Endometrium (tissue), 2 donors: ENCODE measurements around the gene PAK1IP1.
A peak's percentile ranks its signal among the peaks of the same experiment; 100 is the strongest.
"Not testable (repeated sequence)": the region's sequence is repeated elsewhere in the genome, so short reads cannot be mapped to it uniquely, and the experiment has no call there.

Source experiments
- FAIRE-seq: peaks from 2 replicates; lab custom pipeline; 2012; peaks lifted over from hg19 to GRCh38; lab: Jason Lieb, UNC
- donor health status: control.
- donor health status: control.

PAK1IP1 gene

DNA sequence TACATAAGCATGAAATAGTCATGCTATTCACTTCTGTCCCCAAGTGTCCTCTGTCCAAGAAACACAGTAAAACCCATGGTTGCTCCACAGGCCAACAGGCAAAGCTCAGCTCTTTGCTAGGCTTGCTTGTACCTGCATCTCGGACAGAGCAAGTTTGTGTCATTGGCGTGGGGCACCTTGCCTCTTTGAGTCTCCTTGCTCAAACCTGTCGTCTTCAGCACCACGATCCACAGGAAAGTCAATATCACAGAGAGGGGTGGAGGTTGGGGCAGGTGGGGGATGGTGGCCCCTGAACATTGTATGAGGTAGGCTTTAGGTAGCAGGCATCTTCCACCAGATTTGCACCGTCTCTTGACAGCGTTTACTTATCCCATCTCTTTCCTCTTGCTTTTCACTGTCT is 48.7 kb downstream of the PAK1IP1 start:
- no peak for FAIRE-seq

GRCh38 chr6:10745116-10745515 is 50.3 kb downstream of the PAK1IP1 start:
- FAIRE-seq, result no peak

DNA sequence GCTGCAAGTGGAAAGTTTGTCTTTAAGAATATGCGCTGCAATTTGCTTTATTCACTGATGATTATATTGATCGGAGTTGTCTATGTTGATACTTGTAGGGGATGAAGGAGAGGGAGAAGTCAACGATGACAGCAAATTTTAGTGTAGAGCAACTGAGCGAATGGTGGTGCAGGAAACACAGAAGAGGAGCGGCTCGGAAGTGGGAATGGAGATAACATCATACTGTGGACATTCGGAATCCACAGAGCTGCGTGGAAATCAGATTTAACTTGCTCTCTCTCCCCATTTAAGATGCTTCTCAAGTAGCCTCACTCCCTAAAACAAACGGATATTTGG is 52.1 kb downstream of the PAK1IP1 start:
- FAIRE-seq, result no peak

GRCh38 chr6:10747251-10747972 is 52.6 kb downstream of the PAK1IP1 start, which contains the start of gene TMEM14B:
TSS of gene TMEM14B (plus strand) at chr6:10747805. CDS start at chr6:10749246, 1,441 bp downstream.
- peak; percentile 26 for FAIRE-seq

DNA sequence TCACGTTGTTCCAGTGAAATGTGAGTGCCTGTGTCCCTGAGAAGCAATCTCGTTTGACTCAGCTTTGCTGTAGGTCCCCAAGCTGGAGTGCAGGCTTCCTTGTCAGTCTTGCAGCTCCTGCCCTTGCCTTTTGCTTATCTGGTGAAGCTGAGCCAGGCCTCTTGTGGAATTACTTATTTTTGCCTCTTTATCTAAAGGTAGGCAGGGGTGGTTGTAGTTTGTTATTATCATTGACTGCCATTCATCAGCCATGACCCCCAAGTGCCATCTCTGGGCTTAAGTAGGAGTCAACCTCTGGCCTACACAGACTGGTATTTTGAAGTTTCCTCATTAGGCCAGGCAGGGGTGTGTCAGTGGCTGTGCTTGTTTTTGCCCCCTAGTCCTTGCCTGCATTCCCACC is 55.0 kb downstream of the PAK1IP1 start:
- no peak for FAIRE-seq

GRCh38 chr6:10750568-10750967 is 55.8 kb downstream of the PAK1IP1 start:
- not testable (repeated sequence) for FAIRE-seq

GRCh38 chr6:10751757-10752156 is 57.0 kb downstream of the PAK1IP1 start:
- not testable (repeated sequence) for FAIRE-seq

- FAIRE-seq, result no peak
These were observed 61.3 kb downstream of the PAK1IP1 start for GRCh38 chr6:10756085-10756484.
